Mucosa of rectum (tissue), 2 donors: ENCODE data around the gene EOGT.

Experiments used
- H3K27ac ChIP-seq, 2 donors: one replicate each; pipeline ENCODE4 v1.7.0; 2013; ENCODE audit warnings: inconsistent platforms in 2 of 2, low read depth in 2 of 2, low read length in 2 of 2
- H3K27me3 ChIP-seq, 2 donors: one replicate each; pipeline ENCODE4 v1.7.0; 2013; ENCODE audit warnings: low read length in 2 of 2; ENCODE audit not compliant: control insufficient read depth in 2 of 2, insufficient read depth in 2 of 2
- H3K36me3 ChIP-seq, 2 donors: one replicate each; pipeline ENCODE4 v1.7.0; 2013; ENCODE audit warnings: low read length in 2 of 2; ENCODE audit not compliant: control insufficient read depth in 2 of 2, insufficient read depth in 2 of 2
- H3K4me1 ChIP-seq, 2 donors: one replicate each; pipeline ENCODE4 v1.7.0; 2013; ENCODE audit warnings: low read length in 2 of 2, mild to moderate bottlenecking in 1 of 2; ENCODE audit not compliant: control insufficient read depth in 2 of 2, insufficient read depth in 2 of 2
- H3K4me3 ChIP-seq, 2 donors: one replicate each; pipeline ENCODE4 v1.7.0; 2013; ENCODE audit warnings: low read length in 2 of 2
- H3K9ac ChIP-seq, 2 donors: one replicate each; pipeline ENCODE4 v1.7.0; 2013; ENCODE audit warnings: low read length in 2 of 2, low read depth in 1 of 2, mild to moderate bottlenecking in 1 of 2
- H3K9me3 ChIP-seq, 2 donors: one replicate each; pipeline ENCODE4 v1.7.0; 2013; ENCODE audit warnings: low read length in 2 of 2; ENCODE audit not compliant: control insufficient read depth in 2 of 2
- donor health status: healthy.
- donor health status: Normal muscosa, but diverticular disease.

Gene EOGT

DNA sequence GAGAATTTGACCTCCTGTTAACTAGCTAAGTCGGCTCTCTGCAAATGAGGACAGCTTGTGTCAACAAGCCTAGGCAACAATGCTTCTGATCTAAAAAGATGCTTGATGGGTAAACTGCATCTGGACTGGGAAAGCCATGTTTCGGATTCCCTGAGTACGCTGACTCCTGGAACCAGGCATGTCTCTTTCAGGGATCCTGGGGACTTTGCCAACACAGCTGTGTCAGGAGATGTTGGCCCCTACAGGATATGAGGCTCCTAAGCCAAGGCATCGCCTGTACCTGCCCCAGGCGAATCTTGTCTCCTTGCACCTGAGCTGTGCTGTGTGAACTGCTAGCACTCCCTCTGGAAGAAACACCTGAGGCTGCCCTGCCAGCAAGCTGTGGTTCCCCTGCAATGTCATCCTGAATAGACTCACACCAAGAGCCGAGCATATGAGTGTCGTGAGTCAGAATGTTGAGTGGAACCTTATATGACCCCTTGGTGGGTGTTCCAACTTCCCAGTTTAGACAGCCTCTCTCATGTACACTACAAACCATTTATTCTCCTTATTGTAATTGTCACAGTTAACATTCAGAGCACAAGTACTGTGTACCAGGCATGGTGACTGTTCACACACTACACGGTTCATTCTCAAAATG is 17.0 kb downstream of the EOGT start:
- no peak overlapping the region for H3K9ac ChIP-seq
- H3K27ac ChIP-seq = no peak overlapping the region
- no peaks in the 10 kb centered on the region for H3K4me1 ChIP-seq
- H3K27me3 ChIP-seq = no peaks in the 10 kb centered on the region
- H3K36me3 ChIP-seq = peaks cover 9 to 21% of the 10 kb centered on the region in 2 donors
- no peaks in the 10 kb centered on the region for H3K9me3 ChIP-seq
- H3K4me3 ChIP-seq = no peak overlapping the region

DNA sequence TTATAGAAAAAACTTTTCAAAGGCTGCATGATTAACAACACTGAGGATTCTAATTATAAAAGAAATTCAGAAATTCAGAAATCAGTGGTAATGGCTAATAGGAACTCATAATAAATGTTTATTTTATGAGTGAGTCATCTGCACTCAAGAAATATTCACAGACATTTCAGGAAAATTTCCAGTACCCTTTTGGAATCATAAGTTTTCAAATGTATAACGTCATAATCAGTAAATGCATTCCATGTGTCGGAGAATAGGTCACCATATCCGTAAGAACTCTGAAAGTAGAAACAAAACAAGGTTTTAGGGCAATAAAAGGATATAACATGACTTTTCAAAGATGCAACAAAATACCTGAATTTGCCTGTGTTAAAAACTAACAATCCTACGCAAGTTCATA is 24.7 kb downstream of the EOGT start:
- Histone ChIP-seq H3K9ac (no peak overlapping the region), H3K27ac (no peak overlapping the region), H3K27me3 (no peaks in the 10 kb centered on the region), H3K4me3 (no peak overlapping the region), H3K9me3 (no peaks in the 10 kb centered on the region), H3K36me3 (peaks cover 23 to 24% of the 10 kb centered on the region in 2 donors), H3K4me1 (no peaks in the 10 kb centered on the region)

DNA sequence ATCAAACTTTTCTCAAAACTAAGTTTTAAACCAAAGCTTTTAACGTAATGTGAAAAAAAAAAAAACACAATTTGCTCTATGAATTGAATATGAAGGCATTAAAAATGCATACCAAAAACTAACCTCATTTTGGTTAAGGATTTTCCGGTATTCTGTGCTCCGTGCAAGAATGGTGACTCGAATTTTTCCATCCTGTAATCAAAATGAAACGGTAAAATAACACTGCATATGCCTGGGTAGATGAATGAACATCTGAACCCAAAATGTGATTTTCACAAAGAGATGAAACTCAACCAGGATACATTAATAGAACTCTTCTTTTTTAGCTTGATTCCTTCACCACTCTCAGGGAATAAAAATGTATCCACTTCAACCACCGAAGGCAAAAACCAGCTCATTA is 26.2 kb downstream of the EOGT start:
- Histone ChIP-seq H3K27ac (no peak overlapping the region), H3K9me3 (no peaks in the 10 kb centered on the region), H3K4me1 (no peaks in the 10 kb centered on the region), H3K27me3 (no peaks in the 10 kb centered on the region), H3K4me3 (no peak overlapping the region), H3K36me3 (peaks cover 23 to 26% of the 10 kb centered on the region in 2 donors), H3K9ac (no peak overlapping the region)

DNA sequence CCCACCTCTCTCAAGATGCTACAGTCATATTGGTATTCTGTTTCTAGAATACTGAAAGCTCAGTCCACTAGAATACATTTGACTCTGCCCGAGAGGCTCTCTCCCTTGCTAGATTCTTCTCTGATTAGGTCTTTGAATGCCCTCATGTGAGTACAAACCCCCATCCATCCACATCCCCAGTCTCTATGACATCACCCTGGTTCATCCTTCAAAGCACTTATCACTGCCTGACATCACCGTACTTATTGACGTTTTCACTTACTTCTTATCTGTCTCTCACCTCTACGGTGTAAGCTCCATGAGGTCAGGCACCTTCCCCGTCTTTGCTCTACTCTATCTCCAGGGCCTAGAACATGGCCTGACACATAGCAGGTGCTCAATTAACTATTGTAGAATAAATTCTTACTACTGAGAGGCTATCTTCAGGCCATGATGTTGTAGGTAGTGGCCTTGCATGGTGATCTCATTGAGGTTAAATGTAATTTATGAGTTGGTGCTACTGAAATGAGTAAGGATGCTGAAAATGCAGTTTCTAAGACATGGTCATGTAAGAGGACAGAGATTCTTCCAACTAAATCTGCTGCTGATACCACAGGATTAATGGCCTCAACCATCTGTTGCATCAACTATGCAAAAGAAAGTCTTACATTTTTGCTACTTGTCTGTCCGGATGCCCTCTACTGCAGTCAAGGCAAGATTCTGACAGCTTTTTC is 26.8 kb downstream of the EOGT start:
- Histone ChIP-seq H3K9ac (no peak overlapping the region), H3K27ac (no peak overlapping the region), H3K4me1 (no peaks in the 10 kb centered on the region), H3K27me3 (no peaks in the 10 kb centered on the region), H3K36me3 (peaks cover 23 to 28% of the 10 kb centered on the region in 2 donors), H3K4me3 (no peak overlapping the region), H3K9me3 (no peaks in the 10 kb centered on the region)

DNA sequence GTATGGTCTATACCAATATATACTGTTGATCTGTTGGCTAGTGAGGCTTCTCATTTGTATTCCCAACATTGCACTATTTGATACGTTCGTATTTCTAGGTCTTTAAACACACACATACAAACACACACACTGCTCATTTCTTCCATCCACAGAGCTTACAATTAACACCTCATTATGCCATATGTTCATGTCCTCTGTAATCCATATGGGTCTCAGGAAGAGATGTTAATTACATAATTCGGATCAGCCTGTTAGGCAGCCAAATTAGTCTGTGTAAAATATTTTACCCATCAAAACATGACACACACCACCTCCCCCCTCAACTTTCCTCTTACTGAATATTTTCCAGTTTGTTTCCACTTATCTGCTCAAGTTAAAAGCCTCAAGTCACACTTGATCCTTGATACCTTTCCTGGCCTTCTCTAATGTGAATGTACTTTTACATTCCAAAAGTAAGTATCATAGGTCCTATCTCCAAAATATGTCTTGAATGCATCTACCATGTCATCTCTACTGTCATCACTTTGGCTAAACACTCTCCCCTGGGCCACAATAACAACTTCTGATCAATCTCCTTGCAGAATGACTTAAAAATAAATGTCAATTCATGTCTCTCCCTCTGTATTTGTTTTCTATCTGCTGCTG is 28.2 kb downstream of the EOGT start:
- Histone ChIP-seq H3K4me3 (no peak overlapping the region), H3K9me3 (no peaks in the 10 kb centered on the region), H3K27ac (no peak overlapping the region), H3K36me3 (peaks cover 33 to 35% of the 10 kb centered on the region in 2 donors), H3K27me3 (no peaks in the 10 kb centered on the region), H3K4me1 (no peaks in the 10 kb centered on the region), H3K9ac (no peak overlapping the region)

DNA sequence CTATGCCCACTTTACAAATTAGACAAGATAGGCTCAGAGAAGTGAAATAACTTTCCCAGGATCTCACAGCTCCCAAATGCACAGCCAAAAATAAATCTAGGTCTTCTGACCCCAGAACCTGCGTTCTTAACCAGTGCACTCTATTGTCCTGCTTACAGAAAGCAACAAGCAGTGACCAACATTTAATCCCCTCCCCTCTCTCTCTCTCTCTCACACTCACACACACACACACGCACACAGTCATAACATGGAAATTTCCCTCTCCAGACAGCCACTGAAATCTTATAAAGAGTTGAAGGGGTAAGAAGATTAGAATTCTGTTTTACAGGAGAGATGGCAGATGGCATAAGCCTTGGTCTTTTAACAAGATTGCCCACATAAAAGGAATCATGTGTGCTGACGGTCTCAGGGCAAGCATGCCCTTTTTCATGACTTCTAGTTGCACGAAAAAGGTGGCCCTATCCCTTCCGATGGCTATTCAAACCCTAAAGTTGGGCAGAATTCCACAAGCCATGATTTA is 29.4 kb downstream of the EOGT start:
- H3K36me3 ChIP-seq = peaks cover 35 to 41% of the 10 kb centered on the region in 2 donors
- no peaks in the 10 kb centered on the region for H3K27me3 ChIP-seq
- no peaks in the 10 kb centered on the region for H3K4me1 ChIP-seq
- no peak overlapping the region for H3K4me3 ChIP-seq
- H3K9ac ChIP-seq = no peak overlapping the region
- no peak overlapping the region for H3K27ac ChIP-seq
- no peaks in the 10 kb centered on the region for H3K9me3 ChIP-seq

DNA sequence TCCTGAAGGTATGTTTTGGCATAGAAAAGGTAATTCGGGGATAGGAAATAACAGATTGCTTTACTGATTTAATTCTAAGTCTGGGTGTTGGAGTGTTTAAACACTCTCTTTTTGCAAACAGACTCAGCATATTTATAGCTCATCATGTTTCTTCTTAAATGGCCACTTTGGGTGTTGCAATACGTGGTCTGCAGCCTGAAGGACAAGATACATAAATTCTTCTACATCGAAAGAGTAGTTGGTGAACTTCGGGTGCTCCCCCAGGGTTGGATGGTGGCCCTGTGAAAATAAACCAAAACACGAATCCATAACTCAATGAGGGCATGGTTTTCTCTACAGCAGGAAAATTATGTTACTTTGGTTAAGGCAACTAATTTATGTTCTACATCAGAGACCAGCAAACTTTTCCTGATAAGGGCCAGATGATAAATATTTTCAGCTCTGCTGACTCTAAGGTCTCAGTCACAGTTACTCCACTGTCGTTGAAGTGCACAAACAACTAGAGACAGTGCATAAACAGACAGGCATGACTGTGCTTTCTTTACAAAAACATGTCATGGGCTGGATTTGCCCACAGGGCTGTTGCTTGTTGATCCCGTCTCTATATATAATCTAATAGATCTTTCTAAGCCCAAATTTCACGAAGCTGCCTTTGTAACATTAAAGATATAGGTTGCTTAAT is 35.9 kb downstream of the EOGT start:
- no peaks in the 10 kb centered on the region for H3K27me3 ChIP-seq
- H3K27ac ChIP-seq = no peak overlapping the region
- no peak overlapping the region for H3K9ac ChIP-seq
- no peak overlapping the region for H3K4me3 ChIP-seq
- H3K9me3 ChIP-seq = no peaks in the 10 kb centered on the region
- H3K4me1 ChIP-seq = no peaks in the 10 kb centered on the region
- peaks cover 23 to 27% of the 10 kb centered on the region in 2 donors for H3K36me3 ChIP-seq

DNA sequence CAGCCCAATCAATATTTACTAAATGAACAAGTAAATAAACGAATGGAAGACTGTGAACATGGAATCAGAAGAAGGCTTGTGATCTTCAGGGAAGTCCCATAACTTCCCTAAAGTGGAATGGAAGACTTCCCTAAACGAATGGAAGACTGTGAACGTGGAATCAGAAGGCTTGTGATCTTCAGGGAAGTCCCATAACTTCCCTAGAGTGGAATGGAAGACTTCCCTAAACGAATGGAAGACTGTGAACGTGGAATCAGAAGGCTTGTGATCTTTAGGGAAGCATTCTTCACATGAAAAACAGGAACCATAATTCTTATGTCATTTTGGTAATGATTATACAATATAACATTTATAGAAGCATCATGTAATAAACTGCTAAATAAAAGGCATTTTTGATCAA is 38.8 kb downstream of the EOGT start:
- no peaks in the 10 kb centered on the region for H3K9me3 ChIP-seq
- no peak overlapping the region for H3K4me3 ChIP-seq
- peaks cover 13 to 15% of the 10 kb centered on the region in 2 donors for H3K36me3 ChIP-seq
- no peaks in the 10 kb centered on the region for H3K4me1 ChIP-seq
- peaks cover 0 to 6% of the 10 kb centered on the region in 2 donors for H3K27me3 ChIP-seq
- no peak overlapping the region for H3K9ac ChIP-seq
- H3K27ac ChIP-seq = no peak overlapping the region

DNA sequence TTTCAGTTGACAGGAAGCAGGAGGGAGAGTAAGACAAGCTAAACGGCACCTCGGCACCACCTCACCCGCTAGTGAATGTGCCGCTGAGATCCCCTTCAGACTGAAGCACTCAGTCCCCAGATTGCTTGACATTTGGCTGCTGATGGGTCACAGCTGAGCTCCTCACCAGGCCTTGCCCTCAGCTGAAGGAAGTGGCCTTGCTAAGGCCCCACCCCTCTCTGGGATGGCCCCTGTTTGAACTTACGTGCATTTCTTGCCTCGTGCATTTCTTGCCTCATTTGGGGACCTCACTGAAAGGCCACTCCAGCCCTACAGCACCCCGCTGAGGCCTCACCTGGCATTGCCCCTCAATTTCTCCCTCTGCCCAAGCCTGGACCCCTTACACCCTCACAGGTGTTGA is 39.8 kb downstream of the EOGT start:
- peaks cover 6 to 9% of the 10 kb centered on the region in 2 donors for H3K36me3 ChIP-seq
- H3K9ac ChIP-seq = no peak overlapping the region
- H3K27ac ChIP-seq = no peak overlapping the region
- H3K27me3 ChIP-seq = peaks cover 0 to 6% of the 10 kb centered on the region in 2 donors
- H3K9me3 ChIP-seq = no peaks in the 10 kb centered on the region
- H3K4me1 ChIP-seq = no peaks in the 10 kb centered on the region
- no peak overlapping the region for H3K4me3 ChIP-seq
